Mammary epithelial cell (primary cell): Measurements from ENCODE around the gene GGCX.

Experiments used
- CTCF ChIP-seq, 2 donors: IDR thresholded peaks in 1 of 2; conservative IDR thresholded peaks in 1 of 2; 2 replicates each; pipeline ENCODE4 v1.5.1; 2011 to 2012; ENCODE audit warnings: inconsistent platforms in 2 of 2, low read length in 2 of 2, mild to moderate bottlenecking in 2 of 2, control low read depth in 1 of 2, low read depth in 1 of 2; ENCODE audit not compliant: insufficient read depth in 1 of 2; ENCODE audit errors: extremely low read depth in 1 of 2
- EZH2 ChIP-seq: IDR thresholded peaks from 2 replicates; pipeline ENCODE4 v1.6.1; 2012; ENCODE audit warnings: low read length, inconsistent platforms, borderline replicate concordance

- no peak for TF ChIP-seq CTCF (conservative IDR thresholded peaks at IDR 0.05 in 1 of 2, IDR thresholded peaks at IDR 0.05 in 1 of 2; ENCODE audit: extremely low read depth in 1 of 2, insufficient read depth in 1 of 2, low read depth in 1 of 2, low read length in 2 of 2)
- no peak for TF ChIP-seq EZH2
Measured at GRCh38 chr2:85547859-85548607, 13.3 kb downstream of the GGCX start.
